IPS DF 19.7 (cell line): Measurements from ENCODE around the gene PNMT.
A peak's percentile ranks its signal among the peaks of the same experiment; 100 is the strongest.
"Not testable (repeated sequence)": the region's sequence is repeated elsewhere in the genome, so short reads cannot be mapped to it uniquely, and the experiment has no call there.

ENCODE experiments used
- DNase-seq: peaks from one replicate; pipeline ENCODE4 v3.0.0-alpha.2; 2013; ENCODE audit warnings: low read depth, low spot score

PNMT gene

DNA sequence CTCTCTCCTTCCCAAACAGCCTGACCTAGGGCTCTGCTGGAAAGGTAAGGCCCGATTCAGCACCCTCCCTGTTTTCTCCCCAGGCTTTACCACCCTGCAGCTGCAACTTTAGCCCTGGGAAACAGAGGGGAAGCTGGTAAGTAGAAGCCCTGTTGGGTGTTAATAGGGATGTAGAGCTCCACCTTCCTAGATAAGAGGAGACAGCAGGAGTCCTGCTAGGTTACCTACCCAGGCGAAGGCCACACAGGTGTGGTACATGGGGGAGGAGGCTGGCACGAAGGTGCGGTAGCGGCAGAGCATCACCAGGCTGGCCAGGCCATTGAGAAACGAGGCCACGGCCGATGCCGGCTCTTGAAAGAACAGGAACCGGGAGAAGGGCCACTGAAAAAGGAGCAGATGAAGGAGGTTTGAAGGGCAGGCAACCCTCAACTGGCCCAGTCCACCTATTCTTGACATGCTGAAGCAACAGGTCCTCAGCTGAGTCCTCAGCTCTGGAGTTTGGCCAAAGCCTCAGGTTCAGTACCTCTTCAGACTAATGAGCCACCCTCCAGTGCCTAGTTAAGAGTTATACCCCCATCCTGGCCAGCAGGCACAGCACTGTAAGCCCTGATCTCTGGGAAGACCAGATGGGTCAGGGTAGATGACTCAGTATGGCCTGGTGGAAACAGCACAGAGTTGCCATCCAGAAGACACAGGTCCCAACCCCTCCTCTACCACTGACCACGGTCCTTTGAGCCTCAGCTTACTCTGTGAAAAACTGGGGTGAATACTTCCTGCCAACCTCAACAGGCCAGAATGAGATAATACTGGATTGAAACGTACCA, 16.3 kb downstream of the PNMT start:
- no peak for DNase-seq

DNA sequence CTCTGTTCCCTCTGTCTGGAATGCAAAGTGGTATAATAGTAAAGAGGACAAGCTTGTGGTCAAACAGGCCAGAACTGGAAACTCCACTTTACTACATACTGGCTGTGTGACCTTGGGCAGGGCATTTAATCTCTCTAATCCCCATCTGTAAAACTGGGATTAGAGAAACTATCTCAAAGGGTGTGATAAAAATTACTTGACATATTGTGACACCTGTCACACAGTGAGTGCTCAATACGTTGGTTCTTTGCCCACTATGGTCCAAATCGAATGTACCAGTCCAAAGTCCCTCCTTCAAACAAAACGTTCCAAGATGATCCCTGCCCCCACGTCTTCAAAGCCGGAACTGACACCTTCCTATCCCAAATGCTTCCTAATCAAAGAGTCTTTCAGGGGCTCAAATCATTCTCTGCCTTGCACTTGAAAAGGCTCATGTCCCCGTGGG, 18.9 kb downstream of the PNMT start:
- DNase-seq, result no peak

DNA sequence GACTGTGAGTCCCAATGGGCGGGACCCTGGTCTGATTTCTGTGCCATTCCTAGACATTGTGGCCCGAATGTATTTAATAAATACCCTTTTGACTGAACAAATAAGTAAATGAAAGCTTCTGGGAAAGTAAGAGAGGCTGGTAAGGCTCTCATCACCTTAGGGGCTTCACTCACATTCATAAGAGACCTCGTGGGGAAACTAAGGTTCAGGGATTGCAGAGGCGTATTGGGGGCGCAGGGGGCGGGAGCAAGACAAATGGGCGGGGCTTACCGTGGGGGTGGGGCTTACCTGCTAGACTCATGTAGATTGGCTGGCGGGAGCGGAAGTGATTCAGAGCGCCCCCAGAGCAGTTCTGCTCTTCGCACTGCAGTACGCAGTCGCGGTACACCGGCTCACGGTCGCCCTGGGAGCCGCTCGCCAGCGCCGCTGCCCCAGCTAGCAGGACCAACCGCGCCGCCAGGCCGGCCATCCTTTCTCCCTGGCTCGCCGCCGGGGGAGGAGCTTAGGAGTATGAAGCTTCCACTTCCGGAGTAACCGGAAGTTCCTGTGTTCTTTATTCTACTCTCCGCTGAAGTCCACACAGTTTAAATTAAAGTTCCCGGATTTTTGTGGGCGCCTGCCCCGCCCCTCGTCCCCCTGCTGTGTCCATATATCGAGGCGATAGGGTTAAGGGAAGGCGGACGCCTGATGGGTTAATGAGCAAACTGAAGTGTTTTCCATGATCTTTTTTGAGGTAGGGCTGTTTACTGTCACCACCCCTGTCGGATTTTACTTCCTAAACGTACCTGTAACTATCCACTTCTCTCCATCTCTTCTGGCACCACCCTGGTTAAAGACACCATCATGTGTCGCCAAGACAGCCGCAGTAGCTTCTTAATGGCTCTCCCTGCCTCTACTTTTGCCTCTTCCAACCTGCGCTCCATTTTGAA, 19.6 kb downstream of the PNMT start, which contains the start of gene PGAP3:
Gene PGAP3, minus strand, starts transcription at position 512 of the 929 bp plus-strand sequence. Its CDS starts 43 bp downstream, at position 469.
- peak; percentile 75 for DNase-seq

DNA sequence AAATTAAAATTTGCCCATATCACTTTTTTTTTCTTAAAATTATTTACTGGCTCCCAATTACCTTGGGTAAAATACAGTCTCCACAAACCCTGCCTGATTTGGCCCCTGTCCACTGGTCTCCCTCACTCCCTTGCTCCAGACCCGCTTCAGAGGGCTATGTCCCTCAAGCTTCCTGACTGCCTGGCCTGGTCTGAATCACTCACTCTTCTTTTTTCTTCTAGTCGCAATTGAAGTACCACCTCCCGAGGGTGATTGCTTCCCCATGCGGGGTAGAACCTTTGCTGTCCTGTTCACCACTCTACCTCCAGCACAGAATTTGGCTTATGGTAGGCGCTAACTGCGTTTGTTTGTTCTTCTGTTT, 20.2 kb downstream of the PNMT start:
- DNase-seq, result no peak

DNA sequence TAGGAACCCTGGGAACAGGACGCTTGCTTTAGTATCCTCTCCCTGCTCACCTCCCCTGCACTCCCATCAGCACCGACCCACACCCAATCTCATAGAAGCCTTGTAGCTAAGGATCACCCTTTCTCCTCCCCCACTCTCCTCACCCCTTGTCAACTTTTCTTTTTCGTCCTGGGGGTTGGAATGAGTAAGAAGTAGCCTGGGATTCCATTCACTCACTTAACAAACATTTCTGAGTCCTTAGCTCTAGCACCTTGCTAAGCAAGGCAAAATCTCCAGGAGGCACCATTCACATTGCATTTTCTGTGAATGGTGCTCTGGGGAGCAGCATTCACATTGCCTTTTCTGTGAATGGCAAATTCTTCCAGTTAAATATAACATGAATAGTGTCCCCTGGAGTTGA, 20.7 kb downstream of the PNMT start:
- peak; percentile 71 for DNase-seq

DNA sequence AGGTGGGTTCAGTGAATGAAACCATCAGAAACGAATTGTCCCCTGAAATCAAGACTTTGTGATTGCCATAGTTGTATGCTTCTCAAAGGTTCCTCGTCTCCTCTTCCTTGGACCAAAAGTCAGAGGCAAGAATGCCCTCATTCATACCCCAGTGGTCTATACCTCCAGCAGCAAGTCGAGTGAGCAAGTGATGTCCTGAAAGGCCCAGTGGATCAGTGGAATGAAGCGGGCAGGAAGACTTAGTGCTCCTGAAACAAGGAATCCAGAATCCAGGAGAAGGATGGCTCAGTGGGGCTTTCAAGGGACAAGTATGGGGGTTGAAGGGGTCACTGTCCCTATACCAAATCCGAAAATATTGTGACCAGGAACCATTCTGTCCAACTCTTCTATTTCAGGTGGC, 26.3 kb downstream of the PNMT start:
- DNase-seq, result no peak

DNA sequence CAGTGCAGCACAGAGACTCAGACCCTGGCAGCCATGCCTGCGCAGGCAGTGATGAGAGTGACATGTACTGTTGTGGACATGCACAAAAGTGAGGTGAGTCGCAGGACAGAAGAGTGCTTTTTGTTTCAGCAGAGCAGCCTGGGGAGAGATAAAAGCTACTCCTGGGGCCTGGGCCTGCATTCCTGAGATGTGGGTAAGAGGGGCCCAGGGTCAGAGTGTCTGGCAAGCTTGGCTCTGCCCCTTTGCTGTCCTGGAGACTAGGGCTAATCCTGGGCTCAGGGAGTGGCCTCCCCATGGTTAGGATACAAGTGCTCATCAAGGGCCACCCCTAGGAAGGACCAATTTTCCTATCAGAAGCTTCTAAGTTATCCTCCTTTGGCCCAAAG, 26.8 kb downstream of the PNMT start:
- no peak for DNase-seq

DNA sequence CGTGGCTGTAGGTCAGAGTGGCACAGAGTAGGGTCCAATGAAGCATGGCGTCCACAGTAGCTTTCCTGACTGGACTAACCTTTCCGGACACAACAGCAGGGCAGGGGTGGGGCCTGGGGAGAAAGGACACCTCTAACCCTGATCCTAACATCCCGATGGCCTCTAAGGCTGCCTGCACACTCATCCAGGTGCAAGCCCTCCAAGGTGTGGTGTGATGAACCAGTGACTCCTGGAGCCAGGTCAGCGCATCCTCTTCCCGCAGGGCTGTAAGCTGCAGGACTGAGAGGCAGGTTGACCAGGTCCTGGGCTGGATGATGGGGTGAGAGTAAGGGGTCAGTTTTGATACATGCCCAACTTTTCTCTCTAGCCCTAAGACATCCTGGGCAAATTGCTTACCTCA, 28.5 kb downstream of the PNMT start:
- DNase-seq, result no peak

DNA sequence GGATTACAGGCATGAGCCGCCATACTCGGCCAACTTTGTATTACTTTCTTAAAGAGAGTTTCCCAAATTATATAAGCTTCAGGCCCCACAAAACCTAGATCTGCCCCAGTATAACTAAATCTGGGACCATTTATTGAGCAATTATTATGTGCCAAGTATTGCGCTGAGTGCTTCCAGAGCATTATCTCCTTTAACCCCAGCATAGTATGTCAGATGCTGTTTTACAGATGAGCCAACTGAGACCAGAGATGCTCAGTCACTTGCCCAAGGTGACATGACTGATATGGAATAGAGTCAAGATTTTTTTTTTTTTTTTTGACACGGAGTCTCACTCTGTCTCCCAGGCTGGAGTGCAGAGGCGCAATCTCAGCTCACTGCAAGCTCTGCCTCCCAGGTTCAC, 29.7 kb downstream of the PNMT start:
- DNase-seq, result no peak

DNA sequence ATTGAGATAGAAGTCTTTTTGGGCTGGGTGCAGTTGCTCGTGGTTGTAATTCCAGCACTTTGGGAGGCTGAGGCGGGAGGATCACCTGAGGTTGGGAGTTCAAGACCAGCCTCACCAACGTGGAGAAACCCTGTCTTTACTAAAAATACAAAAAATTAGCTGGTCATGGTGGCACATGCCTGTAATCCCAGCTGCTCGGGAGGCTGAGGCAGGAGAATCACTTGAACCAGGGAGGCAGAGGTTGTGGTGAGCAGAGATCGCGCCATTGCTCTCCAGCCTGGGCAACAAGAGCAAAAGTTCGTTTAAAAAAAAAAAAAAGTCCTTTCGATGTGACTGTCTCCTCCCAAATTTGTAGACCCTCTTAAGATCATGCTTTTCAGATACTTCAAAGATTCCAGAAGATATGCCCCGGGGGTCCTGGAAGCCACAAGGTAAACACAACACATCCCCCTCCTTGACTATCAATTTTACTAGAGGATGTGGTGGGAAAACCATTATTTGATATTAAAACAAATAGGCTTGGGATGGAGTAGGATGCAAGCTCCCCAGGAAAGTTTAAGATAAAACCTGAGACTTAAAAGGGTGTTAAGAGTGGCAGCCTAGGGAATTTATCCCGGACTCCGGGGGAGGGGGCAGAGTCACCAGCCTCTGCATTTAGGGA, 31.0 kb downstream of the PNMT start:
- DNase-seq, result not testable (repeated sequence)

DNA sequence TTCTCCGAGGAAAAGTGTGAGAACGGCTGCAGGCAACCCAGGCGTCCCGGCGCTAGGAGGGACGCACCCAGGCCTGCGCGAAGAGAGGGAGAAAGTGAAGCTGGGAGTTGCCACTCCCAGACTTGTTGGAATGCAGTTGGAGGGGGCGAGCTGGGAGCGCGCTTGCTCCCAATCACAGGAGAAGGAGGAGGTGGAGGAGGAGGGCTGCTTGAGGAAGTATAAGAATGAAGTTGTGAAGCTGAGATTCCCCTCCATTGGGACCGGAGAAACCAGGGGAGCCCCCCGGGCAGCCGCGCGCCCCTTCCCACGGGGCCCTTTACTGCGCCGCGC, 31.5 kb downstream of the PNMT start, which contains the start of gene ERBB2:
Gene ERBB2, plus strand, starts transcription at position 247 of the 330 bp plus-strand sequence. CDS start 175 bp downstream, outside the sequence.
- no peak for DNase-seq

DNA sequence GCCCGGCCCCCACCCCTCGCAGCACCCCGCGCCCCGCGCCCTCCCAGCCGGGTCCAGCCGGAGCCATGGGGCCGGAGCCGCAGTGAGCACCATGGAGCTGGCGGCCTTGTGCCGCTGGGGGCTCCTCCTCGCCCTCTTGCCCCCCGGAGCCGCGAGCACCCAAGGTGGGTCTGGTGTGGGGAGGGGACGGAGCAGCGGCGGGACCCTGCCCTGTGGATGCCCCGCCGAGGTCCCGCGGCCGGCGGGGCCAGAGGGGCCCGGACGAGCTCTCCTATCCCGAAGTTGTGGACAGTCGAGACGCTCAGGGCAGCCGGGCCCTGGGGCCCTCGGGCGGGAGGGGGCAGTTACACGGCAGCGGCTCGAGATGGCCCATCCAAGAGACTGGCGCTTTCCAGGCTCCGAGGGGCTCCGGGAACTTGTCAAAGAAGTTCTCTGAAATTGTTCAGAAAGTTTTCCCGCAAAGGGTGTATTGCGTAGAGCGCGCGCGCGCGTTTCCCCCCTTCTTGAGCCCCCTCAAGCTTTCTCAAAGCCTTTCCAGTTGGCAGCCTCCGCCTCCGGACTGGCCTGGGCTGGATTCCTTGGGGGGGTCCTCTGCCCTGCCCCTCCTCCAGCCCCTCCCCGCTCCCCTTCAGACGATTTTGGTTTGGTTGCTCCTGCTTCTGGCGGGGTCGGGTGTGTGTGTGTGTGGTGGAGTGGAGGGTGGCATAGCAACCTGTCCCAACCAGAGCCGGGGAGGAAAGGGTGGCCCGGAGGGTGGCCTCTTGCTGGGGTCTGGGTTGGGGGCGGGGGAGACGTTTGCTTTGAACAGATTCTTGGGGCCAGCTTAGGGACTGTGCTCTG, 32.1 kb downstream of the PNMT start:
- DNase-seq, result no peak

DNA sequence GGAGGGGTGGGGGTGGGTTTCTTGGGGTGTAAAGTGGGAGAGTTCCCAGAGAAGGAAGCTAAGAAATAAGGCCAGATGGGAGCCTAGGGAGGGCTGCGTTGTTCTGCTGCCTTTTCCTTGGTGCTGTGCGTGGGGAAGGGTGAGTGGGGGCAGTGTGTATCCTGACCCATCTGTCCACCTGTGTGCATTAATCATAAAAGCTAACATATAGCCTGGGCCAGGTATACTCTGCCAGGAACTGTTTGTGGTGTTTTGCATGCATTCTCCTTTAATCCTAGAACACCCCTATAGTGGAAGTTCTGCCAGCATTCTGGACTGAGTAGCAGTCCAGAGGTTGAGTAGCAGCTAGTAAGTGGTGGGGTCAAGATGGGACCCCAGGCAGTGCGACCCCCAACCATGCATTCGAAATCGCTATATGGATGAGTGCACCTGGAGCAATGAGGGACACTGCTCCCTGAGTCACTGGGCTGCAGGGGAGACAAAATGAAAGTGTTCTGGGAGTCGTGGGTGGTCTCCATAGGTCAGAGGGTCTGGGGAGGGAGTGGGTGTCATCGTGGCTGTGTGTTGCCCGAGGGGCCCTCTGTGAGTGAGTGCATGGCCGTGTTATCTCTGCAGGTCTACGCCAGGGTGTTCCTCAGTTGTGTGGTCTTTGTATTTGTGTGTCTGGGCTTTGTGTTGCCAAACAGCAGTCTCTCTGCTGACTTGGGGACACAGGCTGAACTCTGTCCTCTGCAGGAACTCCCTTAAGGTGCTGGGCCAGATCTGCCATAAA, 32.9 kb downstream of the PNMT start:
- DNase-seq, result no peak

DNA sequence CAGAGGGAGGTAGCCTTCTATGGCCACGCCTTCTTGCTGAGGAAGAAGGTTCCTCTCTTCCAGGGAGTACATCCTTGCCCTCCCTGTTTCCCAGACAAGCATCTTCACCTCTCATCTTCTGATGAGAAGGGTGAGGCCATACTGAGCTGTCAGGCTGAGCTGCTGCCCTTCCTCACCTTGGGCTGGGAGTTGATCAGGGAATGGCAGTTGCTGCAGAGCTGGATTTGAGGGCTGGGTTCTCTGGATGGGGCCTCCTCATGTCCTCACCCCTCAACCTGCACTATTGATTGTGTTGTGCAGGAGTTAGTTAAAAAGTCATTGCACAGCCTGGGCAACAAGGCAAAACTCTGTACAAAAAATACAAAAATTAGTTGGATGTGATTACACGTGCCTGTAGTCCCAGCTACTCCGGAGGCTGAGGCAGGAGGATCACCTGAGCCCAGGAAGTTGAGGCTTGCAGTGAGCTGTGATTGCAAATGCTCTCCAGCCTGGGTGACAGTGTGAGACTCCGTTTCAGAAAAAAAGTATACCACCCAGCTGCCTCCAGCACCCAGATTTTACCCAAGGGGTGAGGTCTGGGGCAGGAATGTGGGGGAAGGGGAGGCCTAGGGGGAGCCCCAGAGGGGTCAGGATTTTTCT, 33.6 kb downstream of the PNMT start:
- DNase-seq, result no peak

DNA sequence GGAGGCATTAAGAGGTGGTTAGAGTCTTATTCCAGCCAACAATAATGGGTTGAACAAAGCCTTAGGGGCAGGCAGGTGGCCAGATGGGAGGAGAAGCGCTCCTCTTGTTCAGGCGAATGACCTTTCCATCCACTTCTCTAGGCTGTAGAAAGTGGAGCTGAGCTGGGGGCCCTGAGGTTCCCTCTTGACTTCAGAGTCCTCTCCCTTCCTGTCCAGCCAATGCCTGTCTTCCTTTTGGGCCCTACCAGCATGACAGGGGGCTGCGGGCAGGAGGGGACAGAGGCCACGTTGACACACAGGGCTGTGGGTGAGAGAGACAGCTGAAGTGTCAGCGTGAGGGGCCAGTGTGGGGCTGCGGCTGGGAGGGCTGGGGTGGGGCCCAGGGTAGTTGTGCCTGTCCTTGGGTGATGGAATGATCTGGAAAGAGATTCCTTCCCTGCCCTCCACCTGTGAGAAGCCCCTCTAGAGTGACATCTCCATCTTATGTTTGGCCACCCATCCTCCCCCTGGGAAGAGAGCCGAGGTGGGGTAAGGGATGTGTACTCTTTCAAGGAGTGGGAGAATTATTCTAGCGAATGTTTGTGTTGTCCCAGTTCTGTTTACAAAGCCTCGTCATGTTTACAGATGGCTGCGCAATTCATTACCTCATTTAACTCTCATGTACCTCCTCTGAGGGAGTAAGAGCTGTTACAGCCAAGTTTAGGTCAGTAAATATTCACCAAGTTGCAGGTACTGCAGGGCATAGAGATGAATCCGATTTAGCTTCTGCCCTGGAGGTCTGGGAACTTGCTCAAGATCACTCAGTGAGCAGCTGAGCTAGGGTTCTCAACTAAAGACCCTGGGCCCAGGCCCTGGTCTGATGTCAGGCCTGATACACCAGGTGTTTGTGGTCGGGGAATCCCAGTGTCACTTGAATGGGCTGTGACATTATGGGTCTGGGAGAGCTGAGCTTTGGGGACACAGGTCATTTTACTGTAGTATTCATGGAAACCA, 34.9 kb downstream of the PNMT start:
- DNase-seq, result no peak

DNA sequence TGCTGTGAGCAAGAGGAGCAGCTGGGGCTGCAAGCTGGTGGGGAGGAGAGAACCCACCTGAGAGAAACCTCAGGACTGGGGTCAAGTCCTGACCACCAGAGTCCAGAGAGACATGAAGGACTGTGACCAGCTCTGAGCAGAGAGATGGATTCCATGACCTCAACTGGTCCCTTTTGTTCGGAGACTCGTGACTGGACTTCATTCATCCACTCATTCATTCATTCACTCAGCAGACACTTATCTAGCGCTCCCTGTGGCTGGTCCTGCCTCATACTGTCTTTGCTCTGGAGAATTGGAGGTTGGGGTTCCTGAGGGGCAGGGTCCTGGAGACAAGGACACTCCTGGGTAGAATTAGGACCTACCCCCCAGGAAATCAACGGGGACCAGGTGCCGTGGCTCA, 35.7 kb downstream of the PNMT start:
- no peak for DNase-seq

DNA sequence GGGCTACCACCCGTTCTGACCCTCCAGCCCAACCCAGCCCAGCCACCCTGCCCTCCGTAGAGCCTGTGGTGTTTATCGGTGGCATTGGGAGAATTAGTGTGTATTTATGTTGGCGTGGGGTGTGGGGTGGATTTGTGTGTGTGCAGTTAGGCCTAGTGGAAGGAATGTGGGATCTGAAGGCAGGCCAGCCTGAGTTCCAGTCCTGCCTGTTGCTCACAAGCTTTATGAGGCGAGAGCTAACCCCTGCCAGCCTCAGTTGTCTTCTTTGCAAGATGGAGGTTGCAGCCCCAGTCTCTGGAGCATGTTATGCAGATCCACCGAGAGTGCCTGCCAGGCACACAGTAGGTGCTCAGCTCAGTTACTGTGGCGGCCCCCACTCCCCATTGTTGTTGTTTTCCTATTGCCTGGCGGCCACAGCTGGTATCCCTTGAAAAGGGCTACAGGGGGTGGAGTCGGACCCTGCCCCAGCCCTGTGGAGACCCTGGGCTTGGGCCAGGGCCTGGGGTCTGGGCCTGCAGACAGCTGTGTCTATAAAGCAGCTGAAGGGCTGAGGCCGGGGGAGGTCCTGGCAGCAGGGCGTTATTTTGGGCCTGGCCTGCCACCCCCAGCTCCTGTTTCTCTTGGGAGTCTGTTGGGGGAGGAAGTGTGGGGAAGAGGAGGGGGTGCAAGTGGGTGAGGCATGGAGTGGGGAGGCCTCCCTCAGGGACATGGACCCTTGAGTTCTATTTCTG, 36.7 kb downstream of the PNMT start:
- no peak for DNase-seq

DNA sequence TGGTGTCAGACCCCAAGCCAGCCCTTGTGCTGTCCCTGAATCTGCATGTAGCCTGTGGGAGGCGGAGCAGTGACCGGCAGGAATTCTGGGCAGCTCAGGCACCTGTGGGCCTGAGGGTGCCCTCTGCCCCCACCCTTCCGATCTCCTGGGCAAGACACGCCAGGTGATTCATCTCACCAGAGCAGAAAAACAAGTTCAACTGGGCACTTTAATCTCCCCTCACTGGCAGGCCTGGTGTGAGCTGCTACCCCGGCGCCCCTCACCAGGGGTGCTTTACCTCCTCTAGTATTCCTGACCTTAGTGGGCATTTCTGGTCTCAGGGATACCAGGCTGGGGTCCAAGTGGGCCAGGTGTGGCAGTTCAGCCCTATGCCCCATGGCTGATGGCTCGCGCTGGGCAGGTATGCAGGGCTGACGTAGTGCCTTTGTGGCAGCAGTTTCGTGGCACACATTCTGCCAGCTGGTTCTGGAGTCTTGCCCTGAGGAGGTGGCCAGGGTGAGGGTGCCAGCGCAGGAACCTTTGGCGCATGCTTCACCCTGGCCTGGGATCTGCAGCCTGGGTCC, 37.6 kb downstream of the PNMT start:
- DNase-seq, result no peak
